SK-N-SH treated with all-trans-retinoic acid at 6 μM for 48 hours (cell line): ENCODE data around the gene SGPL1.

Source experiments
- ATAC-seq: fragments of 200-7000 bp; cut with Tn5 transposase; 3 replicates; pipeline ENCODE4 v1.9.1; 2020; ENCODE audit warnings: mild to moderate bottlenecking, moderate library complexity
- ARNTL ChIP-seq: fragments of 450-650 bp; formaldehyde crosslinking; IDR thresholded peaks from 2 replicates; pipeline ENCODE4 v1.5.0; 2020; ENCODE audit warnings: low read depth, mild to moderate bottlenecking, moderate library complexity, borderline replicate concordance
- BACH2 ChIP-seq: fragments of 250-450 bp; sonication (Bioruptor Pico); IDR thresholded peaks from 2 replicates; pipeline ENCODE4 v1.9.0; 2021; ENCODE audit warnings: mild to moderate bottlenecking, borderline replicate concordance
- CREB5 ChIP-seq: fragments of 250-450 bp; sonication (Bioruptor Pico); IDR thresholded peaks from 2 replicates; pipeline ENCODE4 v1.5.1; 2020; ENCODE audit warnings: low read depth, mild to moderate bottlenecking, moderate library complexity
- CSDC2 ChIP-seq: fragments of 250-450 bp; sonication (Bioruptor Pico); IDR thresholded peaks from 2 replicates; pipeline ENCODE4 v1.5.0; 2020; ENCODE audit warnings: mild to moderate bottlenecking, moderate library complexity
- CSRNP3 ChIP-seq: fragments of 250-450 bp; sonication (Bioruptor Pico); IDR thresholded peaks from 2 replicates; pipeline ENCODE4 v1.5.1; 2021; ENCODE audit warnings: mild to moderate bottlenecking, moderate library complexity
- GLIS3 ChIP-seq: fragments of 250-450 bp; sonication (Bioruptor Pico); IDR thresholded peaks from 2 replicates; pipeline ENCODE4 v1.5.0; 2020; ENCODE audit warnings: mild to moderate bottlenecking, moderate library complexity
- ISL1 ChIP-seq: fragments of 250-450 bp; sonication (Bioruptor Pico); IDR thresholded peaks from 2 replicates; pipeline ENCODE4 v2.1.2; 2022; ENCODE audit warnings: mild to moderate bottlenecking, moderate library complexity
- OSR1 ChIP-seq: fragments of 250-450 bp; sonication (Bioruptor Pico); IDR thresholded peaks from 2 replicates; pipeline ENCODE4 v1.8.0; 2022; ENCODE audit warnings: moderate library complexity, mild to moderate bottlenecking, inconsistent platforms
- PATZ1 ChIP-seq: fragments of 250-450 bp; sonication (Bioruptor Pico); IDR thresholded peaks from 2 replicates; pipeline ENCODE4 v1.8.0; 2020; ENCODE audit warnings: mild to moderate bottlenecking, moderate library complexity, borderline replicate concordance
- POU6F1 ChIP-seq: fragments of 250-450 bp; sonication (Bioruptor Pico); IDR thresholded peaks from 2 replicates; pipeline ENCODE4 v1.8.0; 2021; ENCODE audit warnings: low read depth, mild to moderate bottlenecking, moderate library complexity, borderline replicate concordance
- PPARA ChIP-seq: fragments of 250-450 bp; sonication (Bioruptor Pico); IDR thresholded peaks from 2 replicates; pipeline ENCODE4 v1.5.0; 2020; ENCODE audit warnings: mild to moderate bottlenecking, borderline replicate concordance
- SNAI2 ChIP-seq: fragments of 250-450 bp; sonication (Bioruptor Pico); IDR thresholded peaks from 2 replicates; pipeline ENCODE4 v1.5.0; 2020; ENCODE audit warnings: mild to moderate bottlenecking, moderate library complexity
- TCF4 ChIP-seq: fragments of 250-450 bp; sonication (Bioruptor Pico); IDR thresholded peaks from 2 replicates; pipeline ENCODE4 v1.8.0; 2021; ENCODE audit warnings: mild to moderate bottlenecking, moderate library complexity, borderline replicate concordance
- TOX ChIP-seq: fragments of 250-450 bp; sonication (Bioruptor Pico); IDR thresholded peaks from 2 replicates; pipeline ENCODE4 v1.8.0; 2021; ENCODE audit warnings: mild to moderate bottlenecking, moderate library complexity, borderline replicate concordance
- TSHZ2 ChIP-seq: fragments of 250-450 bp; sonication (Bioruptor Pico); IDR thresholded peaks from 2 replicates; pipeline ENCODE4 v1.5.0; 2020; ENCODE audit warnings: mild to moderate bottlenecking, moderate library complexity
- ZC3H10 ChIP-seq: fragments of 250-450 bp; sonication (Bioruptor Pico); IDR thresholded peaks from 2 replicates; pipeline ENCODE4 v1.5.1; 2021; ENCODE audit warnings: mild to moderate bottlenecking, moderate library complexity
- ZFP3 ChIP-seq: fragments of 250-450 bp; sonication (Bioruptor Pico); IDR thresholded peaks from 2 replicates; pipeline ENCODE4 v1.5.0; 2020; ENCODE audit warnings: mild to moderate bottlenecking, moderate library complexity
- ZNF70 ChIP-seq: fragments of 450-650 bp; formaldehyde crosslinking; IDR thresholded peaks from 2 replicates; pipeline ENCODE4 v1.5.0; 2020; ENCODE audit warnings: mild to moderate bottlenecking, moderate library complexity
- ZNF8 ChIP-seq: fragments of 450-650 bp; formaldehyde crosslinking; IDR thresholded peaks from 2 replicates; pipeline ENCODE4 v1.5.0; 2020; ENCODE audit warnings: mild to moderate bottlenecking, moderate library complexity

SGPL1 gene

GRCh38 chr10:70845256-70845655 lies 29.5 kb downstream of the SGPL1 start (continued):
- no peak for TF ChIP-seq OSR1

GRCh38 chr10:70845816-70846215 lies 30.1 kb downstream of the SGPL1 start:
- no peak for ATAC-seq
- TF ChIP-seq SNAI2, result no peak
- TF ChIP-seq TCF4 (CRISPR knock-in tag), result no peak
- TF ChIP-seq TOX (CRISPR knock-in tag), result no peak
- no peak for TF ChIP-seq CSDC2 (CRISPR knock-in tag)
- no peak for TF ChIP-seq ZNF8 (CRISPR knock-in tag)
- TF ChIP-seq POU6F1, result no peak
- no peak for TF ChIP-seq OSR1
- no peak for TF ChIP-seq BACH2 (CRISPR knock-in tag)
- no peak for TF ChIP-seq TSHZ2
- no peak for TF ChIP-seq ZNF70 (CRISPR knock-in tag)
- no peak for TF ChIP-seq ARNTL (CRISPR knock-in tag)
- no peak for TF ChIP-seq PATZ1 (CRISPR knock-in tag)
- TF ChIP-seq, all 23 proteins: peak for 0

GRCh38 chr10:70846795-70847194 lies 31.0 kb downstream of the SGPL1 start:
- no peak for ATAC-seq
- TF ChIP-seq CSRNP3, result no peak
- TF ChIP-seq PATZ1 (CRISPR knock-in tag), result no peak
- TF ChIP-seq BACH2 (CRISPR knock-in tag), result no peak
- no peak for TF ChIP-seq GLIS3 (CRISPR knock-in tag)
- TF ChIP-seq CSDC2 (CRISPR knock-in tag), result no peak
- TF ChIP-seq PPARA (CRISPR knock-in tag), result no peak
- TF ChIP-seq SNAI2, result no peak
- no peak for TF ChIP-seq CREB5 (CRISPR knock-in tag)
- TF ChIP-seq ZNF70 (CRISPR knock-in tag), result no peak
- no peak for TF ChIP-seq ISL1 (CRISPR knock-in tag)
- no peak for TF ChIP-seq ZNF8 (CRISPR knock-in tag)
- TF ChIP-seq TSHZ2, result no peak
- TF ChIP-seq POU6F1, result no peak
- no peak for TF ChIP-seq ZC3H10 (CRISPR knock-in tag)
- TF ChIP-seq ARNTL (CRISPR knock-in tag), result no peak
- TF ChIP-seq ZFP3 (CRISPR knock-in tag), result no peak
- no peak for TF ChIP-seq TCF4 (CRISPR knock-in tag)
